Measurements from ENCODE around the gene SORL1.
A peak's percentile ranks its signal among the peaks of the same experiment; 100 is the strongest.

Gene SORL1

GRCh38 chr11:121451178-121451985 lies 732 bp upstream of the SORL1 start:
- no peak for DNase-seq (ENCODE audit: low spot score)

- DNase-seq (ENCODE audit: low spot score), result peak; percentile 48
These were observed 566 bp downstream of the SORL1 start, which contains the start of gene SORL1-AS1 for GRCh38 chr11:121452609-121453150. Gene SORL1-AS1, minus strand, starts transcription at chr11:121452967.

GRCh38 chr11:121453589-121454299 lies 1.6 kb downstream of the SORL1 start:
- no peak for DNase-seq (ENCODE audit: low spot score)

GRCh38 chr11:121455115-121455514 lies 3.0 kb downstream of the SORL1 start:
- no peak for DNase-seq (ENCODE audit: low spot score)

- DNase-seq (ENCODE audit: low spot score), result no peak
These were observed 4.0 kb downstream of the SORL1 start for GRCh38 chr11:121456151-121456550.

- DNase-seq (ENCODE audit: low spot score), result peak; percentile 42
These were observed 4.8 kb downstream of the SORL1 start for GRCh38 chr11:121456816-121457431.

GRCh38 chr11:121458551-121458950 lies 6.4 kb downstream of the SORL1 start:
- DNase-seq (ENCODE audit: low spot score), result no peak

DNA sequence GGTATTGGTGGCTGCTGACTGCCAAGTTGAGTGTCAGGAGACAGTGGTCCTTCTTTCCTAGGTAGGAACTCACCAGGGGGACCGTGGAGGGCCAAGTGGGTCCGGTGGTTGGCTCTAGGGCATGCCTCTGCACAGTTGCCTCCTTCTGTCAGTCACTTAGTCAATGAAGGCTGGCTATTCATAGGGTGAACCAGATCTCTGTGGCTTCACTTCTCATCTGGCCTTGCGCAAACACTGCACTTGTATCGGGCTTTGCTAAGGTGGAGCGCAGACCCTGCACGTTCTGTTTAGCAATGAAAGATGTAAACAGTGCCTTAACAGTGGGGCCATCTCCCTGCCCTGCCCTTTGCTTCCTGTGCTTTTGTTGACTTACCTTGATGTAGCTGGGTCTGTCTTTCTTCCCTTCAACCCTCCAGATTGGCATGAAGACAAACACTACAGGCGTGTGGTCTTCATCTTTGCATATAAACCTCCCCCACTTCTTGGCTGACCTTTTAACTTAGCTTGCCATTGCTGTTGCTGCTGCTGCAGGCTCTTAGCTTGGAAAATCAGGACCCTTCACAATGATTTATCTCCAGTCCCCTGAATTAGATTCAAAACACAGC lies 7.4 kb downstream of the SORL1 start:
- no peak for DNase-seq (ENCODE audit: low spot score)

GRCh38 chr11:121460941-121461514 lies 8.9 kb downstream of the SORL1 start:
- no peak for DNase-seq (ENCODE audit: low spot score)

DNA sequence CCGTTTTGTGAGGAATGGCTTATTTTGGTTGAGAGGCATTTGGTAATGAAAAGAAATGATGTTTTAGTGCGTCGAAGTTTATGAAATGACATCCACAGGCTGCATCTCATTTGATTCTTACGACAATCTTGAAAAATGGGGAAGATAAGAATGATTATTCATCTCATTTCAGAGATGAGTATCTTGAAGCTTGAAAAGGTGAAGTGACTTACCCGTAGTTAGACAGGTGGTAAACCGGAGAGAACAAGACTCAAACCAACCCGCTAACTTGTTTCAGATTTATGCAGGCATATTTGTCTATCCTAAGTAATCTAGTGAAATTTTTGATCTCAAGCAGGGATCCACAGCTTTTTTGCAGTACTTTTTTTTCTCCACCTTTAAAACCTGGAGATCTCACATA lies 9.7 kb downstream of the SORL1 start:
- no peak for DNase-seq (ENCODE audit: low spot score)

- DNase-seq (ENCODE audit: low spot score), result peak; percentile 62
These were observed 11.7 kb downstream of the SORL1 start for GRCh38 chr11:121463689-121464335.

DNA sequence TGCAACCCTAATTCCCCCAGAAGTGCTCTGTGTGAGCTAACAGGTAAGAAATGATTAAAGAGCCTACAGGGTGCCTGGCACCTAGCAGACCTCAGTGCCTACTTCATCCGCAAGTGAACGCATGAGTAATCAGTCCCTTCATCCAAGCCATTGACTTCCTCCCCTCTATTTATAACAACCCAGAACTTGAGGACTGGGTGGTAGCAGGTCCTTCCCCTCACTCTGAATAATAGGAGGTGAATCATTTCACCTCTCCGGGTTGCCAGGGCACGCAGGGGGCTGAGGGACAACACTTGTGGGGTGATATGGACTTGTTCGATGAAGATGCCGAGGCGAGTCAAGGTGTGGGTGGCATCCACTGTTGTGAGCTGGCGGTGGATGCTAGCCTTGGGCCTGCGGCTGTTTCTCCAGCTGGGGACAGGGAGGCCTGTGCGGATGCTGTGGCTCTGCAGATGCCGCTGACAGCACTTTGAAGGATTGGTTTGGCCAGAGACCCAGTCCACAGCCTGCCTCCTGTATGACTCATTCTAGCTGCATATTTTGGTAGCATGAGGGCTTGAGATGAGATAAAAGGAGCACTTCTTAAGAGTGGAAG lies 12.3 kb downstream of the SORL1 start:
- DNase-seq (ENCODE audit: low spot score), result peak; percentile 64

DNA sequence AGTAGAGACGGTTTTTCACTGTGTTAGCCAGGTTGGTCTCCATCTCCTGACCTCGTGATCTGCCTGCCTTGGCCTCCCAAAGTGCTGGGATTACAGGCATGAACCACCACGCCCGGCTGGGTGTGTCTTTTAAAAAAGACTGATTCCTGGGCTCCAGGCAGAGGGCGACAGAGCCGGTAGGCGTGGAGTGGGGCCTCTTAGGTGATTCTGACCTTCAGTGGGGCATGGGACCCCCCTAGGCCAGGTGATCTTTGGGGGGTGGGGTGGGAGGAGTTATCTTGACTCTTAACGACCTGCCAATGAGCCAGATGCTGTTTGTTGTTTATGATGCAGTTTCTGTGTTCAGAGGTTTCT lies 13.6 kb downstream of the SORL1 start:
- DNase-seq (ENCODE audit: low spot score), result no peak

GRCh38 chr11:121466063-121466794 lies 14.1 kb downstream of the SORL1 start:
- DNase-seq (ENCODE audit: low spot score), result no peak

- no peak for DNase-seq (ENCODE audit: low spot score)
These were observed 15.4 kb downstream of the SORL1 start for GRCh38 chr11:121467471-121467870.

GRCh38 chr11:121467965-121468364 lies 15.9 kb downstream of the SORL1 start:
- no peak for DNase-seq (ENCODE audit: low spot score)

DNA sequence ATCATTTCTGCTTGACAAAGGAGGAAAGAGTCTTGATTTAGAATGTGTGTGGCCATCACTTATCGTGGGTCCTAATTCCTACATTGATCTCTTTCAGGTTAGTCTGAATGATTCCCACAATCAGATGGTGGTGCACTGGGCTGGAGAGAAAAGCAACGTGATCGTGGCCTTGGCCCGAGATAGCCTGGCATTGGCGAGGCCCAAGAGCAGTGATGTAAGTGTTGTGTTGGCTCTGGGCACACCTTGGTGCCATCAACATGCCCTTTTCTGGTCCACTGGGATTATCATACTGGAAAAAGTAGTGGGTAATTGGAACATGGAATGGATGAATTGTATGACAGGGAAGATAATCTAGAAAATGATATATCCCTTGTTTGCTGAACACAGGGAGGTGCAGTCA lies 17.8 kb downstream of the SORL1 start:
- no peak for DNase-seq (ENCODE audit: low spot score)

DNA sequence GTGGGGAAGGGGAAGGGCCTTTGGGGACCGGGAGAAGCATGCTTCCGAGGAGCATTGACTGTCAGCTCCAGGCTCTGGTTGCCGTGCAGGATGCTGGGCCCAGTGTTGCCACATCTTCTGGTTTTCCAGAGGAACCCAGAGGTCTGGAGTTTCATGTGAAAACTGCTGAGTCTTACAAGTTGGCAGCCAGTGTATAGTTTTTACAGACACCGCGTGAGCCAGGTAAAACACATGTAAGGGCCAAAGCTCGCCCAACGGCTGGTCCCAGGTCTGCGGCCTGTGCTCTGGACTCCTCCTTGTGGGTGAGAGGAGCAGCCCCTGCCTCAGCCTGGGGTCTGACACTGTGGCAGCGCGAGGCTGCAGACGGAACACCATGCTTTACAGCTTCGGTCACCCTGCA lies 19.1 kb downstream of the SORL1 start:
- no peak for DNase-seq (ENCODE audit: low spot score)

- DNase-seq (ENCODE audit: low spot score), result no peak
These were observed 20.2 kb downstream of the SORL1 start for GRCh38 chr11:121472312-121472711.

GRCh38 chr11:121473064-121473777 lies 21.1 kb downstream of the SORL1 start:
- no peak for DNase-seq (ENCODE audit: low spot score)

Data from cerebellar cortex (tissue), 1 donor.